SK-N-SH (cell line): ENCODE results near the gene LRRC3C.

Source experiments
- EP300 ChIP-seq, 2 experiments: IDR thresholded peaks; 2 replicates each; pipeline versions ENCODE4 v1.4.0 to v1.6.1; 2012; ENCODE audit warnings: borderline replicate concordance in 1 of 2, low read depth in 1 of 2, low read length in 1 of 2
- GABPA ChIP-seq: IDR thresholded peaks from 2 replicates; pipeline ENCODE4 v1.4.0; 2012; ENCODE audit warnings: low read depth, mild to moderate bottlenecking
- JUND ChIP-seq: IDR thresholded peaks from 2 replicates; pipeline ENCODE4 v1.4.0; 2012
- MXI1 ChIP-seq: IDR thresholded peaks from 2 replicates; pipeline ENCODE4 v1.6.1; 2012; ENCODE audit warnings: mild to moderate bottlenecking, low read depth, low read length, improper control_type of control experiment
- POLR2AphosphoS5 ChIP-seq: IDR thresholded peaks from 2 replicates; pipeline ENCODE4 v1.6.1; 2012; ENCODE audit warnings: low read depth, low read length
- TAF1 ChIP-seq: IDR thresholded peaks from 2 replicates; pipeline ENCODE4 v1.6.1; 2012; ENCODE audit warnings: low read depth, mild to moderate bottlenecking, low read length, moderate library complexity, borderline replicate concordance
- TF ChIP-seq, protein P1 (sequence below): fragments of 200-600 bp; sonication (generic); IDR thresholded peaks from 2 replicates; pipeline ENCODE4 v1.6.1; 2017; ENCODE audit warnings: antibody characterized with exemption, mild to moderate bottlenecking, moderate library complexity

DNA sequence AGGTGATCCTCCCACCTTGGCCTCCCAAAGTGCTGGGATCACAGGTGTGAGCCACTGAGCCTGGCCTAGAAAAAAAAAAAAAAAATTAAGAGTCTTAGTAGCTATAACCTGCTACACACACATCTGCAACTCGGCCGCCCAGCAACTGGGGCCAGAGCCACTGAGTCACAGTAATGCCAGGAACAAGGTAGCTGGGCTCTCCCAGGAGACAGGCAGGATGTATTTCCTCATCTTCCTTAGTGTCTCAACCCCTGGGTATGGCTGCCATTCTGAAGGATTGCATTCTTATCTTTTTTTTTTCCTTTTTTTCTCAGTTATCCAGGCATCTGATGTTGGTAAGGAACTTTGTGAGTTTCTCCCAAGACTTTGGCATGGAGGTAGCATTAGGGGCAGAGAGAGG lies 46.0 kb downstream of the LRRC3C start:
- TF ChIP-seq, protein P1, sequence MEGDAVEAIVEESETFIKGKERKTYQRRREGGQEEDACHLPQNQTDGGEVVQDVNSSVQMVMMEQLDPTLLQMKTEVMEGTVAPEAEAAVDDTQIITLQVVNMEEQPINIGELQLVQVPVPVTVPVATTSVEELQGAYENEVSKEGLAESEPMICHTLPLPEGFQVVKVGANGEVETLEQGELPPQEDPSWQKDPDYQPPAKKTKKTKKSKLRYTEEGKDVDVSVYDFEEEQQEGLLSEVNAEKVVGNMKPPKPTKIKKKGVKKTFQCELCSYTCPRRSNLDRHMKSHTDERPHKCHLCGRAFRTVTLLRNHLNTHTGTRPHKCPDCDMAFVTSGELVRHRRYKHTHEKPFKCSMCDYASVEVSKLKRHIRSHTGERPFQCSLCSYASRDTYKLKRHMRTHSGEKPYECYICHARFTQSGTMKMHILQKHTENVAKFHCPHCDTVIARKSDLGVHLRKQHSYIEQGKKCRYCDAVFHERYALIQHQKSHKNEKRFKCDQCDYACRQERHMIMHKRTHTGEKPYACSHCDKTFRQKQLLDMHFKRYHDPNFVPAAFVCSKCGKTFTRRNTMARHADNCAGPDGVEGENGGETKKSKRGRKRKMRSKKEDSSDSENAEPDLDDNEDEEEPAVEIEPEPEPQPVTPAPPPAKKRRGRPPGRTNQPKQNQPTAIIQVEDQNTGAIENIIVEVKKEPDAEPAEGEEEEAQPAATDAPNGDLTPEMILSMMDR, result no peak
- TF ChIP-seq POLR2AphosphoS5 (no peak), GABPA (no peak), JUND (no peak), MXI1 (no peak), TAF1 (no peak), EP300 (IDR thresholded peaks at IDR 0.05; ENCODE audit: borderline replicate concordance in 1 of 2, low read depth in 1 of 2, low read length in 1 of 2) (no peak)
